Skeletal muscle satellite cell (primary cell): ENCODE measurements around the gene SEMA4B.
A peak's percentile ranks its signal among the peaks of the same experiment; 100 is the strongest.
"Not testable (repeated sequence)": the region's sequence is repeated elsewhere in the genome, so short reads cannot be mapped to it uniquely, and the experiment has no call there.

Source experiments
- H3K27me3 ChIP-seq: 2 replicates; pipeline ENCODE4 v1.7.0; 2013; ENCODE audit warnings: low read length; ENCODE audit not compliant: control insufficient read depth, insufficient read depth
- H3K36me3 ChIP-seq: 2 replicates; pipeline ENCODE4 v1.7.0; 2013; ENCODE audit warnings: mild to moderate bottlenecking, control low read depth, low read length; ENCODE audit not compliant: insufficient read depth
- H3K4me1 ChIP-seq: 2 replicates; pipeline ENCODE4 v1.7.0; 2013; ENCODE audit warnings: low read length; ENCODE audit not compliant: control insufficient read depth, insufficient read depth
- H3K4me2 ChIP-seq: 2 replicates; pipeline ENCODE4 v1.7.0; 2013; ENCODE audit warnings: mild to moderate bottlenecking, low read length
- H3K4me3 ChIP-seq: 2 replicates; pipeline ENCODE4 v1.7.0; 2013; ENCODE audit warnings: low read length
- H3K9ac ChIP-seq: 2 replicates; pipeline ENCODE4 v1.7.0; 2013; ENCODE audit warnings: mild to moderate bottlenecking, low read depth, low read length, moderate library complexity
- H3K9me3 ChIP-seq: replicated peaks from 2 replicates; pipeline ENCODE4 v1.7.0; 2013; ENCODE audit warnings: mild to moderate bottlenecking, control low read depth, low read length

SEMA4B gene

DNA sequence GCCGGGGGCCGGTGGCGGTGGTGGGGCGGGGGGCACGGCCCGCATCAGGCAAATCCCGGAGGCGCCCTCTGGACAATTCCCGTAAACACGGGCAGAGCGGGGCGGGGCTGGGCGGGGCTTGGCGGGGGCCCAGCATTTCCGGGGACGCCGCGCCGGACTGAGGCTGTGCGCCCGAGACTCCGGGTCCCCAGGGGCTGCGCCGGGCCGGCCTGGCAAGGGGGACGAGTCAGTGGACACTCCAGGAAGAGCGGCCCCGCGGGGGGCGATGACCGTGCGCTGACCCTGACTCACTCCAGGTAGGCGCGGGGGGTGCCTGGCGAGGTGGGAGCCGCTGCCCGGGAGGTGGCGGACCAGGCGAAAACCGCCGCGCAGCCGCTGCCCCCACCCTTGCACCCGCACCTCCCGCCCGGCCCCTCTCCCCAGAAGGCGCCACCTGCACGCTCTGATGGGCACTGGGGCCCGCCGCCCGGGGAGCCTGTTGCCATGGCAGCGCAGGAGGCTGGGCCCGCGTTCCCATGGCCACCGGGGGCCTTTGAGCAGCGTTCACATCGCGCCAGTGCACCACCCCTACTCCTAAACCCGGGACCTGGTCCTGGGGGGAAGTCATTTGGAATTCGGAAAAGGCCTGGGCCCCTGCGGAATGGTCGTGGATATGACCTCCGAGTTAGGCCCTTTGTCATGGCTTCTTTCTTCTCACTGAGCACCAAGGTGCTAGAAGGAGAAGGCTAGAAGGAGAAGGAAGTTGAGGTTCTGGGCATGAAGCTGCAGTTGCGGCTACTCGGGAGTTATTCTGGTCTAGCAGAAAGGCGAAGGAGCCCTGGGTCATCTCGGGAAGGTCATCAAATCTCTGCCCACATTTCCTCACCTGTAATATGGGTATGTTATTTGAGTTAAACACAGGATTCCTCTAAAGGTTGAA lies 16.1 kb upstream of the SEMA4B start:
- Histone ChIP-seq H3K27me3 (peaks cover 7% of the 10 kb centered on the region), H3K4me2 (peak overlapping the region; percentile 84), H3K9me3 (no peaks in the 10 kb centered on the region), H3K36me3 (no peaks in the 10 kb centered on the region), H3K4me3 (peak overlapping the region; percentile 71), H3K4me1 (peaks cover 9% of the 10 kb centered on the region), H3K9ac (peak overlapping the region; percentile 52)

DNA sequence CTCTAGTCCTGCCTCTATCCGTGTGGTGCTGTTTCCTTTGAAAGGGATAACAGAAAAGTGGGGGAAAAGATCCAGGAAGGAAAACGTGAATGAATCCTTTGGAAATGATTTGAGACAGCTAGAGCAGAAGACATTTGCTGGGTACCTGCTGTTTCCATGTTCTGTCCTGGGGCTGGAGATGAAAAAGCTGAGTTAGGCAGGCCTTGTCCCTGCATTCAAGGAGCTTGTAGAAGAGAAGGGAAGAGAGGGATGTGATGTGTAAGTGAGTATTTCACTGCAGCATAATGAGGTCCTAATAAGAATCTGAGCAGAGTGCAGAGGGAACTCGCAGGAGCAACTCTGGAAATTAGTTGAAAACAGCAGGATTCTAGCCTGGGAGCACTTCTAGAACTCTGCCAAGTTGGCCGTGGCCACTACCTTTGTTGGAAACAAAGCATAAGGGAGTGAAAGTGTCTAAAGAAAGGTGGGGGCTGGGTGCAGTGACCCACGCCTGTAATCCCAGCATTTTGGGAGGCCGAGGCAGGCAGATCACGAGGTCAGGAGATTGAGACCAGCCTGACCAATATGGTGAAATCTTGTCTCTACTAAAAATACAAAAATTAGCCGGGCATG lies 13.8 kb upstream of the SEMA4B start:
- H3K4me3 ChIP-seq = no peak overlapping the region
- peaks cover 3% of the 10 kb centered on the region for H3K27me3 ChIP-seq
- H3K9ac ChIP-seq = no peak overlapping the region
- H3K9me3 ChIP-seq = no peaks in the 10 kb centered on the region
- H3K36me3 ChIP-seq = no peaks in the 10 kb centered on the region
- no peak overlapping the region for H3K4me2 ChIP-seq
- peaks cover 17% of the 10 kb centered on the region for H3K4me1 ChIP-seq

- not testable (repeated sequence) for H3K36me3 ChIP-seq, H3K4me3 ChIP-seq, H3K4me2 ChIP-seq, H3K9ac ChIP-seq, H3K9me3 ChIP-seq, H3K27me3 ChIP-seq
- peaks cover 19% of the 10 kb centered on the region for H3K4me1 ChIP-seq
Measured at GRCh38 chr15:90188065-90188464, 13.1 kb upstream of the SEMA4B start.

DNA sequence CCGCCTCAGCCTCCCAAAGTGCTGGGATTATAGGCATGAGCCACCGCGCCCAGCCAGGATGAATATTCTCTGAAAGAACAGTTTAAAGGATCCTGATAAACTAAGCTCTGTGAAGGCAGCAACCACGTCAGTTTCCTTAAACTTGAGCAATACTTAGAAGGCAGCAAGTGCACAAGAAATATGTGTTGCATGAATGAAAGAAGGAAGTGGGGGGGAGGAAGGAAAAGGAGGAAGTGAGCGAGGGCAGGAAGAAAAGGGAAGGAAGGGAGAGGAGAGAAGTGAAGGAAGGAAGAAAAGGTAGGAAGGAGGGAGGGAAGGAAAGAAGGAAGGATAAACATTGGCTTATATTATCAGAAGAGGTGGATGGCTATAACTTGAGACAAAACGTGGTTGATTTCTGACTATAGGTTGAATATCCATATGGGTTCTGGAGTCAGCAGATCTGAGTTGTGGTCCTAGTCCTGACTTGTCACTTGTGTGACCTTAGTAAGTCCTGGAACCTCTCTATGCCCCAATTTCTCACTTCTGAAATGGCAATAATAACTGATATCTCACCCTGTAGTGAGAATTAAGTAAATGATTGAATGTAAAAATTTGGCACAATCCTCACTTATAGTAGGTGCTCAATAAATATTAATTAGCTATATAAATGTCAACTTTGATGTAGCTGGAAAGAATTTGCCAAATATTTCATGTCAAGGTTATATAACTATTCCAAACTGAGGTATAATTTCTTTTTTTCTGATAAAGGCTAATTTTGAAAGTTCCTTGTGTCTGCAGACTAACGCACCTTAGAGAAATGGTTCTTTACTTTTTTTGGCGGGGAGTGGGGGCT lies 12.0 kb upstream of the SEMA4B start:
- Histone ChIP-seq H3K36me3 (no peaks in the 10 kb centered on the region), H3K4me3 (no peak overlapping the region), H3K27me3 (peaks cover 3% of the 10 kb centered on the region), H3K4me2 (no peak overlapping the region), H3K4me1 (peaks cover 17% of the 10 kb centered on the region), H3K9me3 (no peaks in the 10 kb centered on the region), H3K9ac (no peak overlapping the region)

DNA sequence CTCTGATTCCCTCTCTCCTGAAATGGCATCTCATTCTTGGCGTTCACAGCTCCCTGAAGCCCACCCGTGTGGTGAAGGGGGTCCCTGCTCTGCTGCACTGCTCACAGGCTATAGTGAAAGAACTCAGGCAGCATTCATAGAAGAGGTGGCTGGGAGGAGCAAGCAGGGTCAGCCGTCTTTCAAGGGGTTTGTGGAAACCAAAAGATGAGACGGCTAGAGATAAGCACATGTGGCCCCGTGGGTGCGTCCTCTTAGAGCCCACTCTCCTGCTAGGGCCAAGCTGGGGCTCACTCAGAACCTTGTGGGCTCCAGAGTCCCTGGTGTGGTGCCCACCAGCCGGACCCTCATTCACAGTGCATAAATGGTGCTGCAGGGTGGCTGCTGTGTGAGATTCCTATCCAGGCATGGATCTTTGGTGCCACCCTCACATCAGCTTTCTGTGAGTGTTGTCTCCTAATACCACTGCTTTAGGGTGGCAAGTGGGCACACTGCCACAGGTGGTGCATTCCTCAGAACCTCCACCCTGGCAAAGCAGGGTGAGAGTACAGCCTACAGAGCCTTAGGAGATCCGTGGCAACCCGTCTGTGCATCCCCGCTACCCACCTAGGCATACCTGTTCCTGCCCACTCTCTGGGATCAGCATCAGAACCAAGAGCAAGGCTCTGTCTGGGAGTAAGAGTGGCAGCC lies 11.2 kb upstream of the SEMA4B start:
- H3K36me3 ChIP-seq = no peaks in the 10 kb centered on the region
- no peak overlapping the region for H3K4me2 ChIP-seq
- peaks cover 12% of the 10 kb centered on the region for H3K4me1 ChIP-seq
- H3K4me3 ChIP-seq = no peak overlapping the region
- H3K9ac ChIP-seq = no peak overlapping the region
- H3K27me3 ChIP-seq = peaks cover 3% of the 10 kb centered on the region
- no peaks in the 10 kb centered on the region for H3K9me3 ChIP-seq

DNA sequence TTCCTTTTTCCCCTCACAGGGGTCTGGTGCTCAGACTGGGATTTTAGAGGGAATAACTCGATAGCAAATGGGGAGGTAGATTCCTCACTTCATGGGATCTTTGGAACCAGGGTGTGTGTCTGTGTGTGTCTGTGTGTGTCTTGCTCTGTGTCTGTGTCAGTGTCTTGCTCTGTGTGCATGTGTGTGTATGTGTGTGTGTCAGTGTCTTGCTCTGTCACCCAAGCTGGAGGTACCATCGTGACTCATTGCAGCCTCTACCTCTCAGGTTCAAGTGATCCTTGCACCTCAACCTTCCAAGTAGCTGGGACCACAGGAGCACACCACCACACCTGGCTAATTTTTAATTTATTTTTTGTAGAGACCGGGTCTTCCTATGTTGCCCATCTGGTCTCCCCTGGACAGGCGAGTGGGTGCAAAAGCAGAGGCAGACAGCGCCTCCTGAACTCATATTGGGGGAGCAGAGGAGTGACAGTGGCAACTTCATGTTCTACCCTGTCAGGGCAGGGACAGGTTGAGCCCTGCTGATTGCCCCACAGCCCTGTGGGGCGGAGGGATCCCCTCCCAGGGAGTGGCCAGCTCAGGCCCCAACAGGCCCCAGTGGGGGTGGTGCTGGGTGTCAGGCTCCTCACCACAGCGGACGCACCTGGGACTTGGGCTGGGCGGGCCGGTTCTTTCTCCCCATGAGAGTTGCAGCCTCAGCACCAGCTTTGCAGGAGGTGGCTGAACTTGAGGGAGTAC lies 10.4 kb upstream of the SEMA4B start:
- H3K4me3 ChIP-seq = no peak overlapping the region
- H3K9ac ChIP-seq = no peak overlapping the region
- H3K27me3 ChIP-seq = no peaks in the 10 kb centered on the region
- H3K36me3 ChIP-seq = no peaks in the 10 kb centered on the region
- H3K4me1 ChIP-seq = peaks cover 12% of the 10 kb centered on the region
- no peak overlapping the region for H3K4me2 ChIP-seq
- no peaks in the 10 kb centered on the region for H3K9me3 ChIP-seq

GRCh38 chr15:90191344-90191687 lies 9.8 kb upstream of the SEMA4B start:
- H3K4me2 ChIP-seq = no peak overlapping the region
- H3K4me1 ChIP-seq = peaks cover 12% of the 10 kb centered on the region
- H3K9me3 ChIP-seq = no peaks in the 10 kb centered on the region
- H3K36me3 ChIP-seq = no peaks in the 10 kb centered on the region
- no peaks in the 10 kb centered on the region for H3K27me3 ChIP-seq
- H3K9ac ChIP-seq = no peak overlapping the region
- H3K4me3 ChIP-seq = no peak overlapping the region

DNA sequence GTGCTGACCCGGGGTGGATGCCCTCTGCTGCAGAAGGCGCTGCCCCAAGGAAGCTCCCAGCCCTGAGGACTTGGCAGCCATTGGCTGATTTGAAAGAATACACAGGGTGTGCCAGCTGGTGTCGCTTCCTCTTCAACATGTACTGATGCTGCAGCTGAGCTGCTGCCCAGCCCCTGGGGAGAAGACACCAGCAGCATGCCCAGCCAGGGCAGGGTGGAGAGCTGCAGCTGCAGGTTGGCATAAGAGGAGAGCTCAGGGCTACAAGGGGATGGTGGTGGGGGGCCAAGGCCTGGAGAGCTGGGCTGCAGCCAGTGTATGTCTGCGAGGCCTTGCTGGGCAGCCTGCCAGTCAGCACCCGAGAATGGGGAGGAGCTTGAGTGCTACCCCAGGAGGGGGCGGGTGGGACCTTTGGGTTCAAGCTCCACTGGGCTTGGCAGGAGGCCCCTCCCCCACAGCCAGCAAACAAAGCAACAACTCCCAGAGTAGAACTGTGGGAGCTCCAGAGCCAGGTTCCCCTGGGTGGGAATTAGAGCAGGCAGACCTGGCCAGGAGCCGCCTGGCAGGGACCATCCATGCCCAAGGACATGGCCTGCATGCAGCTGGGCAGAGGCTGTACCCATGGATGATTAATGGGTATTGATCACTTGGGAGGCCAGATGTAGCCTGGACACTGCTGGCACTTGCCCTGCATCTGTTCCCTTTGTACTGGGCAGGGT lies 9.2 kb upstream of the SEMA4B start:
- Histone ChIP-seq H3K27me3 (no peaks in the 10 kb centered on the region), H3K36me3 (no peaks in the 10 kb centered on the region), H3K4me2 (peak overlapping the region; percentile 17), H3K4me3 (no peak overlapping the region), H3K9ac (no peak overlapping the region), H3K4me1 (peaks cover 12% of the 10 kb centered on the region), H3K9me3 (no peaks in the 10 kb centered on the region)

GRCh38 chr15:90192961-90193786 lies 8.0 kb upstream of the SEMA4B start:
- Histone ChIP-seq H3K4me3 (no peak overlapping the region), H3K27me3 (no peaks in the 10 kb centered on the region), H3K9ac (no peak overlapping the region), H3K36me3 (no peaks in the 10 kb centered on the region), H3K4me1 (peaks cover 13% of the 10 kb centered on the region), H3K4me2 (no peak overlapping the region), H3K9me3 (no peaks in the 10 kb centered on the region)

- H3K27me3 ChIP-seq = no peaks in the 10 kb centered on the region
- H3K36me3 ChIP-seq = no peaks in the 10 kb centered on the region
- H3K4me2 ChIP-seq = no peak overlapping the region
- no peaks in the 10 kb centered on the region for H3K9me3 ChIP-seq
- no peak overlapping the region for H3K9ac ChIP-seq
- H3K4me1 ChIP-seq = peaks cover 17% of the 10 kb centered on the region
- H3K4me3 ChIP-seq = no peak overlapping the region
Measured at GRCh38 chr15:90194655-90195054, 6.5 kb upstream of the SEMA4B start.
